ENCODE measurements around the gene SORCS2.

SORCS2 gene

DNA sequence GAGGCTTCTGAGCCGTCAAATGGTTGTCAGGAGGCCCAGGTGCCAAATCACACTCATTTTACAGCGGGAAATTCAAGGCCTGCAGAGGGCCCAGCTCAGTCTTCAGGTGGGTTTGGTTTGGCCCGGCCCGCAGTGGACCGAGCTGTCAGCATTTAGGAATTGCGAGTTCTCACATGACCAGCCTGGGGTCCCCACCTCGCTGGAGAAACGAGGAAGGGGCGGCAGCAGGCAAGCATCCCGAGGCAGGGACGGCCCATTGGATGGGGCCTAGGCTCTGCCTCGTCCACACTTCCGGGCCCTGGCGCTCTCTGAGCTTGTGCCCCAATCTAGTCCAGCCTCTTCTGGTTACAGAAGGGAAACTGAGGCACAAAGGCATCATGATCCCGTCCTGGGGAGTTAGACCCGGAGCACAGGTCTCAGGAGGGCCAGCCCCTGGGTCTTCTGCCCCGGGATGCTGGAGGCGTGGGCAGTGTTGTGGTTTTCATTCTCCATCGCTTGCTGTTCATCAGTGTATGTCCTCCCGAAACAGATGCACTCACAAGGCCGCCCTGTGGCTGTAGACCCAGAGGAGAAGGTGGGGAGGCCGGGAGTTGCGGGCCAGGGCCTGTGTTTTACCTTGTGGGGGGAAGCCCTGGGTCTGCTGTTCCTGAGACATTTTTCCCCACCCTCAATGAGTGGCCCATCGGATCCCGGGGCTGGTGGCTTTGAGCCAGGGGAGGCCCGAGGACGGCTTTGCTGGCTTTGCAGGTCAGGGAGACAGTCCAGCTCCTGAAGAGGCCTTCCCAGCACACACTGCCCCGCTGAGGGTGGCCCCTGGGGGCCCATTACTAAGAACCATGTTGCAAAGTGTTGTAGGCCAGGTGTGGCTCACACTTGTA lies 233.5 kb downstream of the SORCS2 start:
- in situ Hi-C loops (cut with MboI; ENCODE audit: low pct_unique_long_range_greater_than_20kb, low sequenced_read_pairs, unreplicated experiment): no loop called here
- TF ChIP-seq, protein P1, sequence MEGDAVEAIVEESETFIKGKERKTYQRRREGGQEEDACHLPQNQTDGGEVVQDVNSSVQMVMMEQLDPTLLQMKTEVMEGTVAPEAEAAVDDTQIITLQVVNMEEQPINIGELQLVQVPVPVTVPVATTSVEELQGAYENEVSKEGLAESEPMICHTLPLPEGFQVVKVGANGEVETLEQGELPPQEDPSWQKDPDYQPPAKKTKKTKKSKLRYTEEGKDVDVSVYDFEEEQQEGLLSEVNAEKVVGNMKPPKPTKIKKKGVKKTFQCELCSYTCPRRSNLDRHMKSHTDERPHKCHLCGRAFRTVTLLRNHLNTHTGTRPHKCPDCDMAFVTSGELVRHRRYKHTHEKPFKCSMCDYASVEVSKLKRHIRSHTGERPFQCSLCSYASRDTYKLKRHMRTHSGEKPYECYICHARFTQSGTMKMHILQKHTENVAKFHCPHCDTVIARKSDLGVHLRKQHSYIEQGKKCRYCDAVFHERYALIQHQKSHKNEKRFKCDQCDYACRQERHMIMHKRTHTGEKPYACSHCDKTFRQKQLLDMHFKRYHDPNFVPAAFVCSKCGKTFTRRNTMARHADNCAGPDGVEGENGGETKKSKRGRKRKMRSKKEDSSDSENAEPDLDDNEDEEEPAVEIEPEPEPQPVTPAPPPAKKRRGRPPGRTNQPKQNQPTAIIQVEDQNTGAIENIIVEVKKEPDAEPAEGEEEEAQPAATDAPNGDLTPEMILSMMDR (IDR thresholded peaks at IDR 0.05; ENCODE audit: extremely low read depth, insufficient read depth, missing control alignments): no peak
- DNase-seq (ENCODE audit: low spot score): no peak

DNA sequence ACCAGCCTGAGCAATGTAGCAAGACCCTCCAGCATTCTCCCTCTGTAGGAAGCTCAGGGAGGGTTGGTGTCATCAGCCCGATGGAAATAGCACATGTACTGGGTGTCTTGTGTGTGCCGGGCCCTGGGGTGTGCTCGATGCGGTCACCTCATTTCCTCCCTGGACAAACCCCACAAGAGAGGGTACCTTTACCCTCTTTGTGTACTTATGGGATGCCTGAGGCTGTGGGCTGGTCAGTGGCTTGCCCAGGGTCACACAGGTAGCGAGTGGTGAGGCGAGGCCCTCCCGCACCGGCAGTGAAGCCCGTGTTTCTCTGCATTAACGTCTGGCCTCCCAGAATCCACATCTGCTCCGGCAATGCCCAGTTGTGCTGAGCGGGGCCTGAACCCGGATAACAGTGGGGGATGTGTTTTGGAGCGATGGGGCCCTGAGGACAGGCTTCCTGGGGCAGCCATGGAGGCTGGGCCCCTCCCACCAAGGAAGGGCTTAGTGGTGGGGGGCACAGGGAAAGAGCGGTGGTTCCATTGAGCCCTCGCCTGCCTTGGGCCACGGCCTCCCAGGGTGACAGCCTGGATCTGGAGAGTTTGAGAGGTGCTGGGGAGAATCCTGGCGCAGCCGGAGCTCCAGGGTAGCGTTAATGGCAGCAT lies 234.3 kb downstream of the SORCS2 start:
- TF ChIP-seq, protein P1 (IDR thresholded peaks at IDR 0.05; ENCODE audit: extremely low read depth, insufficient read depth, missing control alignments): no peak
- in situ Hi-C loops (cut with MboI; ENCODE audit: low pct_unique_long_range_greater_than_20kb, low sequenced_read_pairs, unreplicated experiment): no loop called here
- DNase-seq (ENCODE audit: low spot score): no peak

DNA sequence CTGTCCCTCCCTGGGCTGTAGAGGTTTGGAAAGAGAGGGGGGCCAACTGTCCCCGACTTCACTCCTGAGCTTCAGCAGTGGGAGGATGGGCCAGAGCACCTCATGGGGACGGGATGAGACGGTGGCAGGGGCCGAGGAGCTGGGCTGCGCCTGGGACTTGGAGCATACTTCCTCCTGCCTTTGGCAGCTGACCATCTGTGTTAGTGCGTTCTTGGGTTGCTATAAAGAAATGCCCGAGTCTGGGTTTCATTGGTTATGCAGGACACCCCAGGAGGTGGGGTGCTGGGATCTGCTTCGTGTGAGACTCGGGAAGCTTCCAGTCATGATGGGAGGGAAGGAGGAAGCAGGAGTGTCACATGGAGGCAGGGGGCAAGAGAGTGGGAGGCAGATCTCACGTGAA lies 235.0 kb downstream of the SORCS2 start:
- DNase-seq (ENCODE audit: low spot score): no peak
- TF ChIP-seq, protein P1 (IDR thresholded peaks at IDR 0.05; ENCODE audit: extremely low read depth, insufficient read depth, missing control alignments): no peak
- in situ Hi-C loops (cut with MboI; ENCODE audit: low pct_unique_long_range_greater_than_20kb, low sequenced_read_pairs, unreplicated experiment): no loop called here

DNA sequence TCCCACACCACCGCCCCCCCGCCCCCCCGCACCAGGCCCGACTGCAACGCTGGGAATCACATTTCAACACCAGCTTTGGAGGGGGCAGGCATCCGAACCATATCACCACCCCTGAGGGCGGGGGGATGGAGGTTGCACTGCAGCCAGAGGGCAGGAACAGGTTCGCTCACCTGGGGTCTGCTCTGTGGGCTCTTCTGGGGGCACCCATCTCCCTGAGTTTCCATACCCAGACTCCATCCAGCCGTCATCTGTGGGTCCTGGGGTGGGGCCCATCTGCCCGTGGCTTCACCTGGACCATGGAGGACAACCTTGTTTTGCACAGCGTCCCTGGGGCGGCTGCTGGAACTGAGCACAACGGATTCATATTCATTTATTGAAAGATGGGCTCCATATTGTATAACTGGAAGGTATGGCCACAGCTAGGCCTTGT lies 235.5 kb downstream of the SORCS2 start:
- TF ChIP-seq, protein P1 (IDR thresholded peaks at IDR 0.05; ENCODE audit: extremely low read depth, insufficient read depth, missing control alignments): no peak
- DNase-seq (ENCODE audit: low spot score): no peak
- in situ Hi-C loops (cut with MboI; ENCODE audit: low pct_unique_long_range_greater_than_20kb, low sequenced_read_pairs, unreplicated experiment): no loop called here

DNA sequence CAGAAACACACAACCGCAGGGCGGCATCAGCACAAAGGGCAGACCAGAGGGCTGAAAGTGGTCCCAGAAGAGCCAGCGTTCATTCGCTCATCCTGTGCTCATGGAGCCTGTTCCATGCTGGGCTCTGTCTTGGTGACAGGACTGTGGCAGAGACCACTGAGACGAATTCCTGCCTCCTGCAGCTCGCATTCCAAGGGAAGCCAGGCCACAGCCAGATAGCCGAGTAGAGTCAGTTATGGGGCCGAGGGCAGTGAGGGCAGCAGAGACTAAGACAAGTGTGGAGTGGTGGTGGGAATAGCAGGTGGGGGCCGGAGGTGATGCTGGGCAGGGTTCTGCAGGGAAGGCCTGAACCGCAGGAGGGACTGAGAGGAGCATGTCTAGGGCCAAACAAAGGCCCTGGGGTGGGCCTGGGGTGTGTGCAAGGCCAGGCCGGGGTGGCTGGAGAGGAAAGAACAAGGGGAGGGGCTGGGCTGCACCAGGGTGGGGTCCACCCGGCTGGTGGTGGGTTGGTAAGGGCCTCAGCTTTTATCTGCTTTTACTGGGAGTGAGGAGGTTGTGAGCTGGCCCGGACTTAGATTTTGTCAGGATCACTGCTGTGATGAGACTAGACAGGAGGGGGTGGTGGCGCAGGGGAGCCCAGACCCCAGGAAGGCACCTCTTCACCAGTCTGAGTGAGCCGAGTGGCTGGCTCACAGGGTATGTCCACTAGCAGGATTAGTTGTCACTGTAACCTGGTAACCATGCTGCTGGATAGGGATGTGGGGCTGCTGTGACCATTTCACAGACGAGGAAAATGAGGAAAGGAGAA lies 236.1 kb downstream of the SORCS2 start:
- no peak for DNase-seq (ENCODE audit: low spot score)
- TF ChIP-seq, protein P1 (IDR thresholded peaks at IDR 0.05; ENCODE audit: extremely low read depth, insufficient read depth, missing control alignments): no peak
- in situ Hi-C loops (cut with MboI; ENCODE audit: low pct_unique_long_range_greater_than_20kb, low sequenced_read_pairs, unreplicated experiment): no loop called here

DNA sequence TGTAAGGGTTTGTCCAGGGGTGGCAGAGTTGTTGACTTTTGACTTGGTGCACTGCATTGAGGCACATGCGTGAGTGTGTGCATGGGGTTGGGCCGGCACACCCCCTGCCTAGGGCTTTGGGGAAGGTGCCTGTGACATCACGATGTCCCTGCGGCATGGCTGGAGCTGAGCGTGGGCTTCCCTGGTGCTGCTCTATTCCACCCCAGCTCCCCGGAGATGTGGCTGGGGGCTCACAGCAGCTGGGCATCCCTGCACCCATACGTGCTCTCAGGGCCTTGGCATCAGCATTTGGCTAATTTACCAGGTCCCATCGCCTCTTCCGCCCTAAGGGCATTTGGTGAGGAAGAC lies 236.7 kb downstream of the SORCS2 start:
- DNase-seq (ENCODE audit: low spot score): no peak
- in situ Hi-C loops (cut with MboI; ENCODE audit: low pct_unique_long_range_greater_than_20kb, low sequenced_read_pairs, unreplicated experiment): no loop called here
- TF ChIP-seq, protein P1 (IDR thresholded peaks at IDR 0.05; ENCODE audit: extremely low read depth, insufficient read depth, missing control alignments): no peak
